PC-9 (cell line): Measurements from ENCODE around the gene CRTAC1. TPM values are rescaled to one million over a fixed set of nuclear protein-coding genes. Genes with fewer than 3 reads are reported as not detected.

ENCODE experiments used
- BruUV-seq: library from RNA; stranded (reverse); fragments of 400-500 nt; replicated peaks from 2 replicates; lab custom pipeline; 2021; lab: Mats Ljungman, UMichigan
- CTCF ChIA-PET: fragments of 300-600 bp; sonication (Branson Sonifier 250); formaldehyde crosslinking; loops from one replicate; lab custom pipeline; 2022; ENCODE audit warnings: antibody characterized with exemption; lab: Charles Lee
- POLR2A ChIA-PET: fragments of 300-600 bp; sonication (Branson Sonifier 250); formaldehyde crosslinking; loops from one replicate; lab custom pipeline; 2022; ENCODE audit warnings: antibody characterized with exemption; ENCODE audit not compliant: unreplicated experiment; lab: Charles Lee
- DNase-seq, 2 experiments: peaks; one replicate each; pipeline versions ENCODE4 v3.0.0 to v3.0.0-alpha.2; 2015 to 2022; ENCODE audit warnings: mixed read lengths in 1 of 2
- H2AFZ ChIP-seq: fragments of 200-600 bp; sonication (generic); 2 replicates; pipeline ENCODE4 v1.8.1; 2017; ENCODE audit warnings: antibody characterized with exemption
- H3F3A ChIP-seq: fragments of 200-600 bp; sonication (generic); 2 replicates; pipeline ENCODE4 v1.8.1; 2017; ENCODE audit warnings: antibody characterized with exemption, mild to moderate bottlenecking, low read depth; ENCODE audit not compliant: insufficient read depth
- H3K27ac ChIP-seq: fragments of 200-600 bp; sonication (generic); 2 replicates; pipeline ENCODE4 v1.6.1; 2016; ENCODE audit warnings: mixed run types
- H3K27me3 ChIP-seq: fragments of 200-600 bp; sonication (generic); 2 replicates; pipeline ENCODE4 v1.6.1; 2016; ENCODE audit warnings: low read depth, mixed run types; ENCODE audit not compliant: insufficient read depth
- H3K36me3 ChIP-seq: fragments of 200-600 bp; sonication (generic); 2 replicates; pipeline ENCODE4 v1.6.1; 2016; ENCODE audit warnings: low read depth, mixed run types
- H3K4me1 ChIP-seq: fragments of 200-600 bp; sonication (generic); replicated peaks from 2 replicates; pipeline ENCODE4 v1.6.1; 2016; ENCODE audit warnings: mixed run types; ENCODE audit not compliant: insufficient read depth
- H3K4me2 ChIP-seq: fragments of 200-600 bp; sonication (generic); 2 replicates; pipeline ENCODE4 v1.6.1; 2017; ENCODE audit warnings: mixed run types
- H3K4me3 ChIP-seq: fragments of 200-600 bp; sonication (generic); 2 replicates; pipeline ENCODE4 v1.6.1; 2016; ENCODE audit warnings: mixed run types
- H3K79me2 ChIP-seq: fragments of 200-600 bp; sonication (generic); 2 replicates; pipeline ENCODE4 v1.6.1; 2017; ENCODE audit warnings: low read depth, mixed run types
- H3K9me2 ChIP-seq: fragments of 200-600 bp; sonication (generic); 2 replicates; pipeline ENCODE4 v1.8.1; 2017; ENCODE audit warnings: mild to moderate bottlenecking; ENCODE audit not compliant: insufficient read depth
- H3K9me3 ChIP-seq: fragments of 200-600 bp; sonication (generic); 2 replicates; pipeline ENCODE4 v1.8.1; 2016; ENCODE audit warnings: low read depth; ENCODE audit not compliant: insufficient read depth
- H4K20me1 ChIP-seq: fragments of 200-600 bp; sonication (generic); 2 replicates; pipeline ENCODE4 v1.8.1; 2017; ENCODE audit not compliant: insufficient read depth
- CTCF ChIP-seq: fragments of 200-600 bp; sonication (generic); conservative IDR thresholded peaks from 2 replicates; pipeline ENCODE4 v1.6.1; 2017; ENCODE audit warnings: mixed run types, antibody characterized with exemption, mild to moderate bottlenecking, moderate library complexity
- EZH2 ChIP-seq: fragments of 200-600 bp; sonication (generic); IDR thresholded peaks from 2 replicates; pipeline ENCODE4 v1.8.0; 2017; ENCODE audit warnings: antibody characterized with exemption, low read depth
- intact Hi-C: fragments of 100-400 bp; cut with micrococcal nuclease; formaldehyde crosslinking; loops from one replicate; pipeline ENCODE4 v1.10.0; 2022; ENCODE audit not compliant: unreplicated experiment
- total RNA-seq: library from RNA; stranded (reverse); gene quantifications from 2 replicates; pipeline ENCODE4 v1.2.3, GENCODE V29; 2021

Gene CRTAC1
- total RNA-seq, 1 experiment from 2014 or later = not detected

DNA sequence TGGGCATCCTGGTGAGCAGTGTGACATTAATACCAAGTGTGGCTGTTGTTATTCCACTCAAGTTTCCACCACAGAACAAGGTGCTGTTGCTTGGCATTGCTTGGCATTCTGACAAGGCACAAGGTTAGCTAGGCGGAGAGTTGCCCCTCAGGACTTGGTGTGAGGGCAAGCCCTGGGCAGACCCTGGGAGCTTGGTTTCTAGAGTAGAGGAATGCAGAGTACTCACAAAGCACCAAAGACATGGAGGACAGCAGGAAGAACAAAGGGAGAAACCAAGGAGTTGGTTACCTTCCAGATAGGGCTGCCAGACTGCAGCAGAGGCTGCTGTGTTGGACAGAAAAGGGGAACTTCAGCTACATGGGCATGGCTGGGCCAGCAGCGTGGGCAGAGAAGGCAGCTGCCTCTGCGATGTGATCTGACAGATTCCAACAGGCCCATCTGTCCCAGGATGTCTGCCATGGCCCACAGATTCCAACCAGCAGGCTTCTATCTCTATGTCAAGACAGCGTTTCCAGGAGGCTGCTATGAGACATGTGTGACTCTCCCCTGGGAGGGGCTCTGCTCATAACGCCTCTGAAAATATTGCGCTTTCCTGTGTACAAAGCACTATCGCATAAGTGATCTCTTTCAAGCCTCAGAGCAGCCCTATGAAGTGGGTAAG, 178.9 kb downstream of the CRTAC1 start:
- intact Hi-C loops = no loop called here
- no TSS peak for BruUV-seq
- H3K9me2 ChIP-seq = no peaks in the 10 kb centered on the region
- no peak overlapping the region for H3K27ac ChIP-seq
- H3K36me3 ChIP-seq = no peaks in the 10 kb centered on the region
- no peak for DNase-seq
- no peak overlapping the region for H2AFZ ChIP-seq
- H3K27me3 ChIP-seq = no peaks in the 10 kb centered on the region
- ChIA-PET CTCF (no interaction called here), POLR2A (no interaction called here)
- 0 out of 2 replicates have a peak, but pooled peaks cover 9% of the 10 kb centered on the region for H3K79me2 ChIP-seq
- H4K20me1 ChIP-seq = no peaks in the 10 kb centered on the region
- H3K4me3 ChIP-seq = no peak overlapping the region; the same call in 1 of the 2 replicates
- no peak for TF ChIP-seq CTCF
- TF ChIP-seq EZH2 = no peak
- peak overlapping the region; percentile 75; the same call in 1 of the 2 replicates for H3K4me2 ChIP-seq
- H3F3A ChIP-seq = peaks cover 8% of the 10 kb centered on the region; the same call in 1 of the 2 replicates
- H3K4me1 ChIP-seq = peaks cover 48% of the 10 kb centered on the region
- no peaks in the 10 kb centered on the region for H3K9me3 ChIP-seq

DNA sequence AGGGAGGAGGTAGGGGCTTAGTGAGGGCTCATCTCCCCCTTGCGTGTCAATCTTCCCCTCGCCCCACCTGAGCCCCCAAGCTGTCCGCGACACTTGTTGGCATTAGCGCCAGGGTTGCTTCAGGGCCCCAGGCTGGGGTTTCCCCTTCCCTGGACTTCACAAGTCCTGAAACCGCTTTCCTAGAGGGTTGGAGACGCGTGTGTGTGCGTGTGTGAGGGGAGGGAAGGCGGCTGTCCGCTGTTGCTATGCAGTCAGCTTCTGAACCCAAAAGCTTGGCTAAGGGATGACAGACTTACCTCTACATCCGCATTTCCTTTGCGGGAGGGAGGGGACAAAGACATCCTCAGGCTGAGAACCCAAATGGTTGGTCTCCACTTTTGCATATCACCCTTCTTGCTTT, 180.0 kb downstream of the CRTAC1 start:
- DNase-seq = no peak
- Histone ChIP-seq H3K27ac (no peak overlapping the region), H3K4me1 (peaks cover 48% of the 10 kb centered on the region), H2AFZ (no peak overlapping the region), H3K79me2 (0 out of 2 replicates have a peak, but pooled peaks cover 9% of the 10 kb centered on the region), H3K4me2 (peak overlapping the region; percentile 75), H3K9me2 (no peaks in the 10 kb centered on the region), H3K4me3 (peak overlapping the region; percentile 54; the same call in 1 of the 2 replicates), H3K36me3 (no peaks in the 10 kb centered on the region), H4K20me1 (no peaks in the 10 kb centered on the region), H3K27me3 (no peaks in the 10 kb centered on the region), H3K9me3 (no peaks in the 10 kb centered on the region), H3F3A (peaks cover 8% of the 10 kb centered on the region; the same call in 1 of the 2 replicates)
- no TSS peak for BruUV-seq
- intact Hi-C loops = no loop called here
- TF ChIP-seq CTCF (no peak), EZH2 (no peak)
- ChIA-PET CTCF (no interaction called here), POLR2A (no interaction called here)

DNA sequence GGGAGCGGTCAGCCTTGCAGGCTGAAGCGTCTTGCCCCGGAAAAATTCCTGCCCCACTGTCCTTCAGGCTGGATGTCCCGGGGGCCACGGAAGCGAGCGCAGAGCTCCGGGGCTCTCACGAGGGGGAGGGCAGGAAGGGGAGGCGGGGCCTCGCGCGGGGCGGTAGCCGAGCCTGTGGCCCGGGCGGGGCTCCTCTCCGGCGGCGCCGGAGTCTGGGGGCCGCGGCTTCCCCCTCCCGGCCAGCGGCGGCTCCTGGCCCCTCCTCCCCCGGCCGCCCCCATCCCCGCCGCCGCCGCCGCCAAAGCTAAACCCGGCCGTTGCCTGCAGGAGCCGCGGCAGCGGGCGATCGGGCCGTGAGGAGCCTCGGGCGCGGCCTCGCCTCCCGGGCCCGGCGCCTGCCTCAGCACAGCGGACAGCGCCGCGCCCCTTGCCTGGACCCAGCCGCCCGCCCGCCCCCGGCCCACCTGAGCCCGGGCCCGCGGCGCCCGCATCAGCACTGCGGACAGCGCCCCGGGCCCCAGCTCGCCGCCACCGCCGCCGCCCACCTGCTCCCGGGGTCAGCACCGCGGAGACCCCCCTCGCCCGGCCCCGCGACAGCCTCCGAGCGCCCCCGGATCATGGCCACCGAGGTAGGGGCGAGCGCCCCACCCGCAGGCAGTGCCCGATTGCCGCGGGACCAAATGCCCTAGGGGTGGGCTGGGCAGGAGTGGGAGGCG, 180.6 kb downstream of the CRTAC1 start, which contains the start of gene GOLGA7B:
TSS of gene GOLGA7B (plus strand) at position 157 of the 716 bp plus-strand sequence. CDS start at position 618, 461 bp downstream.
- H3K27me3 ChIP-seq = no peaks in the 10 kb centered on the region
- H3K36me3 ChIP-seq = no peaks in the 10 kb centered on the region
- no peaks in the 10 kb centered on the region for H3K9me2 ChIP-seq
- no peaks in the 10 kb centered on the region for H4K20me1 ChIP-seq
- peaks cover 42% of the 10 kb centered on the region for H3K4me1 ChIP-seq
- intact Hi-C loops = loop anchor here (2.0 kb wide), 1 partner anchor 33 kb away; no protein-coding TSS in a partner anchor
- H3K27ac ChIP-seq = peak within 1 kb of the TSS; percentile 79
- H2AFZ ChIP-seq = peak within 1 kb of the TSS; percentile 72; the same call in 1 of the 2 replicates
- ChIA-PET POLR2A (no interaction called here), CTCF (interaction anchor here (0.6 kb wide), 1 partner anchor 32 kb away, joined by 3 read pairs; no protein-coding TSS in a partner anchor)
- peak within 1 kb of the TSS; percentile 75 for H3K4me2 ChIP-seq
- H3K79me2 ChIP-seq = 0 out of 2 replicates have a peak, but pooled peaks cover 9% of the 10 kb centered on the region
- TF ChIP-seq CTCF (no peak), EZH2 (no peak)
- DNase-seq = peak in 1 of 2 experiments; percentile 58
- BruUV-seq = no TSS peak
- H3K4me3 ChIP-seq = peak within 1 kb of the TSS; percentile 63
- no peaks in the 10 kb centered on the region for H3K9me3 ChIP-seq
- H3F3A ChIP-seq = peaks cover 8% of the 10 kb centered on the region; the same call in 1 of the 2 replicates
